C4-2B (cell line): ENCODE data around the gene DDAH2.
A peak's percentile ranks its signal among the peaks of the same experiment; 100 is the strongest.

Source experiments
- ZFX ChIP-seq: fragments of 450-650 bp; IDR thresholded peaks from 2 replicates; pipeline ENCODE4 v1.6.1; 2017
- TF ChIP-seq, protein P1 (sequence below): fragments of 450-650 bp; conservative IDR thresholded peaks from 2 replicates; pipeline ENCODE4 v1.5.1; 2017; ENCODE audit warnings: mild to moderate bottlenecking

DNA sequence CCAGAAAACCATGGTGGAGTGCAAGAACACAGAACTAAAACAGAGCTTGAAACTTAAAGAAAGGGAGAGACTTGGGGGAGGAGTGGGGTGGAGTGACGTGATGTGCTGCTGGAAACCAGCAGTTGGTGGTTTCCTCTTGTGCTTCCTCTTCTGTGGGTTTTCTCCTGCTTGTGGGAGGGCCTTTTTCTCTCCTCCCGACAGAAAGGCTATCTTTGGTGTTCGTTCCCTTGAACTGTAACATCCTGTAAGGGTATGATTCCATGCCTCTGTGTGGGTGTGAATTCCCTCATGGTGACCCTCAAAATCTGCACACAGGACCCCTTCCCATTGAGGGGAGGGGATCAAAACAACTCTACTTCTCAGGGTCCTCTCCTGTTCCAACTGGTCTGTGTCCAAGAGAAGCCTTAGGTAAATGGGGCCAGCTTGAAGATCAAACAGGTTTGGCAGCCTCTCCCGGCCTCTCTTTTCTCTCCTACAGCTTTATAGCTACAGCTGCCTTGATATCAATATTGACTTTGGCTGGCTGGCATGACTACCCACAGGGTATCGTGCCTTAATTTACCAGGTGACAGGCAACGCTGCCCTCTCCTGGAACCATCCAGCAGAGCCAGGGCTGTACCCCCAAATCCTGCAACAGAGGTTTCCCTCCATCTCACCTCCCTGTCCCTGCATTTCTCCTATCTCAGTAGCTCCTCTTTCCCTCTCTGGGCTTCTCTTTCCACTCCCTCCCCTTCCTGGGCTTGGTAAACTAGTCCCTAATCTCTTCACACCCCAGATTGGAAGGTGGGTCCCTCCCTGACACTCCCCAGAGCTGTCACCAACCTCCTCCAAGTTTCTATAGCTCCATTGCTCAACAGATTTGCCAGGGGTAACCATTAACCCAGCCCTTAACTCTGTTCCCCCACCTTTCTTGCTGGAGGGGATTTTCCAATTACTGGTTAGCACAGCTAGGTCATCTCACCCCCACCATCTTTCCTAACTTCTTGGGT is 9.2 kb upstream of the DDAH2 start:
- TF ChIP-seq, protein P1, sequence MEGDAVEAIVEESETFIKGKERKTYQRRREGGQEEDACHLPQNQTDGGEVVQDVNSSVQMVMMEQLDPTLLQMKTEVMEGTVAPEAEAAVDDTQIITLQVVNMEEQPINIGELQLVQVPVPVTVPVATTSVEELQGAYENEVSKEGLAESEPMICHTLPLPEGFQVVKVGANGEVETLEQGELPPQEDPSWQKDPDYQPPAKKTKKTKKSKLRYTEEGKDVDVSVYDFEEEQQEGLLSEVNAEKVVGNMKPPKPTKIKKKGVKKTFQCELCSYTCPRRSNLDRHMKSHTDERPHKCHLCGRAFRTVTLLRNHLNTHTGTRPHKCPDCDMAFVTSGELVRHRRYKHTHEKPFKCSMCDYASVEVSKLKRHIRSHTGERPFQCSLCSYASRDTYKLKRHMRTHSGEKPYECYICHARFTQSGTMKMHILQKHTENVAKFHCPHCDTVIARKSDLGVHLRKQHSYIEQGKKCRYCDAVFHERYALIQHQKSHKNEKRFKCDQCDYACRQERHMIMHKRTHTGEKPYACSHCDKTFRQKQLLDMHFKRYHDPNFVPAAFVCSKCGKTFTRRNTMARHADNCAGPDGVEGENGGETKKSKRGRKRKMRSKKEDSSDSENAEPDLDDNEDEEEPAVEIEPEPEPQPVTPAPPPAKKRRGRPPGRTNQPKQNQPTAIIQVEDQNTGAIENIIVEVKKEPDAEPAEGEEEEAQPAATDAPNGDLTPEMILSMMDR = peak; percentile 54
- TF ChIP-seq ZFX = no peak
